Fibroblast of skin of right quadriceps (primary cell): ENCODE data around the gene SCAMP4.

ENCODE experiments used
- DNase-seq: peaks from one replicate; pipeline ENCODE4 v3.0.0-alpha.2; 2013

Gene SCAMP4

DNA sequence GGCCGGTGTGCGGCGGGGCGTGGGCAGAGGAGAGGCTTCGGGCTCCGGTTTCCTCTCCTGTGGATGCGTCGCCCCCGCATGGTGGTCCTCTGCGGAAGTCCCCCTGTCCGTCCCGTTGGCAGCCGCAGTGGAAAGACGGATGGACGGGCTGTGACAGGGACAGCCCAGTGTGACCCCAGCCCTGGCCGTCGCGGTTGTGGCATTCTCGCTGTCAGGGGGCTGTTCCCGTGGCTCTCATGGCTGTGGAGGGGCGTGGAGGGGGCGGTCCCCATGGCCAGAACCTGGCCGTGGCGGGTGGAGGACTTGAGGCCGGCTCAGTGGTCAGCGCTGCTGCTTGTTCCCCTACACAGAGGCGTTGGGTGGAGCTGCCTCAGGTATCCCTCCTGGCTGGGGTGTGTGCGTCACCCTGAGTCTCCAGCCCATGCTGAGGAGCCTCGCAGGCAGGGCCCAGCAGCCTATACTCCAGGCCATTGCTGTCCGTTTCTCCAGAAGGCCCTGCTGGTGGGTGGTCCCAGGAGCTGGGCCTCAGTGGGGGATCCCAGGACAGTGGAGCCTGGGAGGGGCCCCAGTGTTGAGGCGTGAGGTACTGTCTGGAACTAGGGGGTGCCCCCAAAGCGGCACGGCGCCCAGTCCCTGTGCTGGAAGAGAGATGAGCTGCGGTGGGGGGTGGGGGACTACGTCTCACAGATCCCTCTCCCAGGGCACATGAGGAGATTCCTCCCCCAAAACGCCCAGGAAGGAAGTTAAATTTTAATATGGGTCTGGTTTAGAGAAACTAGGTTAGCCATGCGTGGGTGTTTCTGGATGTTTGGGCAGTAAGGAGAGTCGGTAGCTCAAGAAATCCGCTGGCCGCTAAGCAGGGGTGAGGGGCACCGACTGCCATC lies 56.0 kb downstream of the SCAMP4 start:
- DNase-seq: no peak

DNA sequence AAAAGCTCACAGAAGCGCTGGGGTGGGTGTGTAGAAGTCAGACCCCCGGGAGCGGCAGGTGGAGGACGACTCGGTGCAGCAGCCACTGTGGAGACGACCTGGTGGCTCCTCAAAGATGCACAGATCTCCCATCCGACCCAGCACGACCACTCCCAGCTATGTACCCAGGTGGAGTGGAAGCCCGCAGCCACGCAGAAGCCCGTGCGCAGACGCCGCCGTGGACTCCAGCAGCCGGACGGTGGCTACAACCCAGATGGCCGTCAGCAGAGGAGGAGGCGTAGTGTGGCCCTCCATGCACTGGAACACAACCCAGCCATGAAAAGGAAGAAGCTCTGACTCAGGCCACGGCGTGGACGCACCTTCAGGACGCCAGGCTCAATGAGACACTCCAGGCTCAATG lies 57.5 kb downstream of the SCAMP4 start:
- DNase-seq: no peak

GRCh38 chr19:1967087-1967608 lies 61.9 kb downstream of the SCAMP4 start:
- DNase-seq: no peak

- DNase-seq: no peak
Measured at GRCh38 chr19:1968279-1969175, 63.3 kb downstream of the SCAMP4 start.

DNA sequence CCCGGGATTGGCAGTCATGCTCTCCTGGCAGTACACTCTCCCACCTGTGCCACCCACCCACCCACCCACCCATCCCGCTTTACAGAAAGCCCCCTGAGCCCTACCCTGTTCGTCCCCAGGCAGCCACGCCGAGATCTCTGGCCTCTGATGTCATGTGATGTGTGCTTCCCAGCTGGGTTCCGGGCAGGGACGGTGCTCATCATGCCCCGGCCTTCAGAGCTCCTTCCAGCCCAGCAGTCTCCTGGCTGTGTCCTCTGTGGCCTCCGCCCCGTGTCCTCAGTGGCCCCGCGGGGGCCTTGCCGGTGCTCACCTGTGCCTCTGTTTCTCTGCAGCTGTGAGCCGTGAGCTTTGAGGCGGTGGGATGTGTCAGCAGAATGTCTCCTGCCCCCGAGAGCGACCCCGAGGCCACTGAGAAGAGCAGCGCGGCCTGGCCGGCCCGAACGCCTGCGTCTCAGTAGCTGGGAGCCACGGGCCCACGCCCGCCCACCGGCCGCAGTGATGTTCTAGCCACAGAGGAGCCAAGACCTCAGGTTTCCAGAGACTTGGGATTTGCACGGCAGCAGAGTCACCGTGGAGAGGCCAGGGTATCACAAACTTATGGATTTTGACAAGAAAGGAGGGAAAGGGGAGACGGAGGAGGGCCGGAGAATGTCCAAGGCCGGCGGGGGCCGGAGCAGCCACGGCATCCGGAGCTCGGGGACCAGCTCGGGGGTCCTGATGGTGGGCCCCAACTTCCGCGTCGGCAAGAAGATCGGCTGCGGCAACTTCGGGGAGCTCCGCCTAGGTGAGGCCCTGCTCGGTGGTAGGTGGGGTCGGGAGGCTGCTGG lies 64.2 kb downstream of the SCAMP4 start:
- DNase-seq: no peak

GRCh38 chr19:1970003-1970805 lies 65.0 kb downstream of the SCAMP4 start:
- no peak for DNase-seq

DNA sequence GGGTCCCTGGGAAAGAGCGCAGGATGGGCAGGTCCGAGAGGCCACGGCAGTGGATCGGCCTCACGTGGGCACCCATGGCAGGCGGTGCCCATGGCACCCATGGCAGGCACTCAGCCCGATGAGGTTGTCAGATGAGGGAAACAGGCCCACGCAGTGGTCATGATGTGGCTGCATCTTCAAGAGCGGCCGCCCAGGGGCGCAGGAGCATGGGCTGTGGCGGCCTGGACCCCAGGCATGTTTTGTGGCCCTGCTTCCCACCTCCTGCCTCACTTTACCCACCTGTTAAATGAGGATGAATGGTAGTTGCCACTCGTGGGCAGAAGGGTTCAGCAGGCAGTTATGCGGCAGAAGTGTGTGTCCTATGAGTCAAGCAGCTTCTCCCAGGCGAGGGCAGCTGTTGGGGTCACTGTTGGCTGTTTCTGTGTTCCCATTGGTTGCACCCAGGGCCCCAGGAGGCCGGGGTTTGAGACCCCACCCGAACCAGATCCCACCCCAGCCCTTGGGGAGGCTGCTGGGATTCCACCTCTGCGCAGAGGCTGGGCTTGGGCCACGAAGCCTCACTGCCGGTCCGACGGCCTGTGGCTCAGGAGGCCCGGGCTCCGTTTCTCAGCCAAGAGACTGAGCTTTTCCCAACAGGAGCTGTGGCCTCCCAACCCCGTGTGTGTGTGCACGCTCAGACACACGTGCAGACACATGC lies 65.8 kb downstream of the SCAMP4 start:
- no peak for DNase-seq

GRCh38 chr19:1974381-1975161 lies 69.4 kb downstream of the SCAMP4 start:
- no peak for DNase-seq

GRCh38 chr19:1975162-1975480 lies 69.9 kb downstream of the SCAMP4 start:
- DNase-seq: no peak
